Measurements from ENCODE around the gene L1CAM. TPM values are rescaled to one million over a fixed set of nuclear protein-coding genes. Genes with fewer than 3 reads are reported as not detected.

L1CAM gene
- total and polyA plus RNA-seq, 12 donors, result 1.1 to 5.6 (median 2.7) TPM

GRCh38 chrX:153902385-153902784 lies 16.4 kb upstream of the L1CAM start:
- intact Hi-C loops (cut with DNase I), result no loop called here
- WGBS, 2 donors, result 57 to 65% methylated on average over 10 of the region's 10 CpGs

DNA sequence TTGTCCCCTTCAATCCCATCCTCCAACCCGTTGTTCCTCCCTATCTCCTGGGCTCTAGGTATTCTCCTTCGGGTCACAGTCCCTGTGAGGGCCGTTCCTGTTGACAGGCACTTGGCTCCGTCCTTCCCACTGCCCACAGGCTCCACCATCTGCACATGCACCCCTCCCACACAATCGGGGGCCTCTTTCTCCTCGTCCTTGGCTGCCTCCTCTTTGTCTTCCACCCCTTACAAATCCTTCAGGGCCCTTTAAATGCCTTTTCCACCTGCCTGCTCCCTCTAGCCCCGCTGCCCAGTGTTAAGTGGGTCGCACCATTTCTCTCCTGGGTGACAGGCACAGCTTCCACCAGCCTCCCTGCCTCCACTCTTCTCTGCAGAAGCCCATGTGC lies 15.8 kb upstream of the L1CAM start:
- intact Hi-C loops (cut with DNase I), result no loop called here
- Histone ChIP-seq H3K27me3 (peaks cover 0 to 63% (median 0%) of the 10 kb centered on the region in 7 donors), H3K36me3 (no peaks in the 10 kb centered on the region), H3K4me3 (no peak overlapping the region), H3K9me3 (no peaks in the 10 kb centered on the region), H3K4me1 (peaks cover 0 to 34% (median 12%) of the 10 kb centered on the region in 9 donors), H3K27ac (peak overlapping the region in 1 of 10 donors; percentile 10)
- 31 to 39% methylated on average over 8 of the region's 8 CpGs for WGBS, 2 donors
- ATAC-seq (no peak), DNase-seq (no peak)
- TF ChIP-seq, protein P1, sequence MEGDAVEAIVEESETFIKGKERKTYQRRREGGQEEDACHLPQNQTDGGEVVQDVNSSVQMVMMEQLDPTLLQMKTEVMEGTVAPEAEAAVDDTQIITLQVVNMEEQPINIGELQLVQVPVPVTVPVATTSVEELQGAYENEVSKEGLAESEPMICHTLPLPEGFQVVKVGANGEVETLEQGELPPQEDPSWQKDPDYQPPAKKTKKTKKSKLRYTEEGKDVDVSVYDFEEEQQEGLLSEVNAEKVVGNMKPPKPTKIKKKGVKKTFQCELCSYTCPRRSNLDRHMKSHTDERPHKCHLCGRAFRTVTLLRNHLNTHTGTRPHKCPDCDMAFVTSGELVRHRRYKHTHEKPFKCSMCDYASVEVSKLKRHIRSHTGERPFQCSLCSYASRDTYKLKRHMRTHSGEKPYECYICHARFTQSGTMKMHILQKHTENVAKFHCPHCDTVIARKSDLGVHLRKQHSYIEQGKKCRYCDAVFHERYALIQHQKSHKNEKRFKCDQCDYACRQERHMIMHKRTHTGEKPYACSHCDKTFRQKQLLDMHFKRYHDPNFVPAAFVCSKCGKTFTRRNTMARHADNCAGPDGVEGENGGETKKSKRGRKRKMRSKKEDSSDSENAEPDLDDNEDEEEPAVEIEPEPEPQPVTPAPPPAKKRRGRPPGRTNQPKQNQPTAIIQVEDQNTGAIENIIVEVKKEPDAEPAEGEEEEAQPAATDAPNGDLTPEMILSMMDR (IDR thresholded peaks at IDR 0.05), result no peak

More at GRCh38 chrX:153902385-153902784, 16.4 kb upstream of the L1CAM start:
- TF ChIP-seq, protein P1 (IDR thresholded peaks at IDR 0.05), result no peak
- H3K9me3 ChIP-seq, result no peaks in the 10 kb centered on the region
- no peak overlapping the region for H3K27ac ChIP-seq
- peaks cover 0 to 1% (median 0%) of the 10 kb centered on the region in 9 donors for H3K36me3 ChIP-seq
- ATAC-seq (no peak), DNase-seq (no peak)
- no peak overlapping the region for H3K4me3 ChIP-seq
- peaks cover 0 to 34% (median 12%) of the 10 kb centered on the region in 9 donors for H3K4me1 ChIP-seq
- peaks cover 0 to 63% (median 0%) of the 10 kb centered on the region in 7 donors for H3K27me3 ChIP-seq

DNA sequence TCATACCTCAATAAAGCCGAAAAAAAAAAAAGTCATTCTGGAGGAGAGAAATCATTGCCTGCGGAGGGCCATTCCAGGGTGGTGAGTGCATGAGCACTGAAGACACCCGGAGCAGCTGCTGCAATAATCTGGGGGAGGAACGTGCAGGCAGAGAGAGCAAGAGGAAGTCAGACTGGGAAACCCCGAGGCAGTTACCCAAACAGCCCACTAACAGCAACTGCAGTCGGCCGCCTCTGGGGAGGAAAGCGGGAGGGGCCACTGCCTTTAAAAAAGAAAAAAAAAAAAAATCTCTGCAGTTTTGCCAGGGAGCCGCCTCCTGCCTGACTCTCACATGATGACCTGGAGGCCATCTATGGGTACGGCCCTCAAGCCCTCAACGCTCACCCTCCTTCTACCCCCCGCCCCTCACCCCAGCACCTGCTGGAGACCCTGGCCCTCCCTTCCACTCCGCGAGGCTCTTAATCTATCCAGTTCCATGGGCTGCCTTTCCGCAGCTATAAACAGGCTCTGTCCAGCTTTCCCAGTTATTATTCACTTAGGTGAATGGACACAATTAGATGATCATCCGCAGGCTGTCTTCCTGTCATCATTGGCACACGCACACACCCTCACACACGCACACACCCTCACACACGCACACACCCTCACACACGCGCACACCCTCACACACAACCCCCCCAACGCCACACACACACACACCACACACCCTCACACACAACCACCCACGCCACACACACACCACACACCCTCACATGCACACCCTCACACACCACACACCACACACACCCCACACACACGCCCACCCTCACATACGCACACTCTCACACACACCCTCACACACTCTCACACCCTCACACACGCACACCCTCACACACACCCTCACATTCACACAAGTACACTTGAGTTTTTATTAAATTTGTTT lies 15.1 kb upstream of the L1CAM start:
- ATAC-seq (peak; percentile 35 to 72 (median 54)), DNase-seq (peak; percentile 37 to 54)
- intact Hi-C loops (cut with DNase I), result no loop called here
- H3K9me3 ChIP-seq, result no peaks in the 10 kb centered on the region
- peak overlapping the region in 5 of 10 donors; percentile 10 to 47 (median 15) for H3K27ac ChIP-seq
- no peaks in the 10 kb centered on the region for H3K36me3 ChIP-seq
- no peak overlapping the region for H3K4me3 ChIP-seq
- peaks cover 0 to 64% (median 0%) of the 10 kb centered on the region in 7 donors for H3K27me3 ChIP-seq
- TF ChIP-seq, protein P1 (IDR thresholded peaks at IDR 0.05), result no peak
- WGBS, 2 donors, result 33 to 36% methylated on average over 24 to 26 of the region's 26 CpGs
- H3K4me1 ChIP-seq, result peaks cover 0 to 34% (median 12%) of the 10 kb centered on the region in 9 donors

- intact Hi-C loops (cut with DNase I), result loop anchor here in 1 of 10 donors (1.0 kb wide), 1 partner anchor 49 kb away; no protein-coding TSS in a partner anchor
- H3K4me3 ChIP-seq, result no peak overlapping the region
- TF ChIP-seq, protein P1 (IDR thresholded peaks at IDR 0.05), result no peak
- no peak overlapping the region for H3K27ac ChIP-seq
- ATAC-seq (no peak), DNase-seq (no peak)
- peaks cover 0 to 5% (median 0%) of the 10 kb centered on the region in 11 donors for H3K9me3 ChIP-seq
- H3K27me3 ChIP-seq, result peaks cover 0 to 80% (median 0%) of the 10 kb centered on the region in 7 donors
- peaks cover 0 to 25% (median 4%) of the 10 kb centered on the region in 9 donors for H3K4me1 ChIP-seq
- H3K36me3 ChIP-seq, result no peaks in the 10 kb centered on the region
Measured at GRCh38 chrX:153897899-153898298, 11.9 kb upstream of the L1CAM start.

Data from heart right ventricle (tissue), 16 donors.